K562 (cell line): ENCODE results near the gene TMEM151A. TPM values are rescaled to one million over a fixed set of nuclear protein-coding genes. Genes with fewer than 3 reads are reported as not detected.

Experiments
- ATF7 ChIP-seq: fragments of 450-650 bp; IDR thresholded peaks from 2 replicates; pipeline ENCODE4 v1.7.1; 2014; ENCODE audit warnings: mild to moderate bottlenecking, moderate library complexity
- CREB1 ChIP-seq, 2 experiments: sonication (generic) in 1 of 2; formaldehyde crosslinking in 1 of 2; IDR thresholded peaks; 2 replicates each; pipeline versions ENCODE4 v1.6.1 to v1.8.0; 2012 to 2022; ENCODE audit warnings: inconsistent platforms in 1 of 2, mild to moderate bottlenecking in 1 of 2, missing genetic modification reagents in 1 of 2, moderate library complexity in 1 of 2
- EGR1 ChIP-seq: fragments of 450-650 bp; conservative IDR thresholded peaks from 2 replicates; pipeline ENCODE4 v1.6.1; 2017; ENCODE audit warnings: mild to moderate bottlenecking
- FIP1L1 ChIP-seq: fragments of 200-400 bp; formaldehyde crosslinking; IDR thresholded peaks from 2 replicates; pipeline ENCODE4 v1.6.1; 2018; ENCODE audit warnings: mild to moderate bottlenecking, low read depth, low read length; ENCODE audit not compliant: poor library complexity, severe bottlenecking
- GABPA ChIP-seq: fragments of 200-800 bp; sonication (Bioruptor generic); conservative IDR thresholded peaks from 2 replicates; pipeline ENCODE4 v1.6.1; 2016; ENCODE audit warnings: low read depth, missing genetic modification characterization, missing compliant biosample characterization
- MEIS2 ChIP-seq: fragments of 450-650 bp; IDR thresholded peaks from 2 replicates; pipeline ENCODE4 v1.6.1; 2014; ENCODE audit warnings: mild to moderate bottlenecking; ENCODE audit not compliant: partially characterized antibody
- MNT ChIP-seq, 2 experiments: fragments of 450-650 bp; conservative IDR thresholded peaks; 2 replicates each; pipeline ENCODE4 v1.6.1; 2017; ENCODE audit warnings: mild to moderate bottlenecking in 2 of 2, moderate library complexity in 2 of 2
- NEUROD1 ChIP-seq: fragments of 150-350 bp; IDR thresholded peaks from 2 replicates; pipeline ENCODE4 v1.6.1; 2014; ENCODE audit warnings: borderline replicate concordance, low read length, low read depth; ENCODE audit not compliant: partially characterized antibody
- PRDM10 ChIP-seq: fragments of 450-650 bp; IDR thresholded peaks from 2 replicates; pipeline ENCODE4 v1.6.1; 2018; ENCODE audit not compliant: partially characterized antibody
- RBM22 ChIP-seq: fragments of 200-400 bp; formaldehyde crosslinking; IDR thresholded peaks from 2 replicates; pipeline ENCODE4 v1.6.1; 2018; ENCODE audit warnings: low read length, low read depth; ENCODE audit not compliant: poor library complexity, severe bottlenecking
- SETDB1 ChIP-seq: IDR thresholded peaks from one replicate; pipeline ENCODE4 v1.6.1; 2012; ENCODE audit warnings: low read length, control low read depth, inconsistent platforms
- TBP ChIP-seq: optimal IDR thresholded peaks from 2 replicates; pipeline ENCODE3; 2011; ENCODE audit warnings: low read depth, low read length, improper control_type of control experiment
- ZNF766 ChIP-seq: fragments of 200-800 bp; sonication (Bioruptor generic); conservative IDR thresholded peaks from 2 replicates; pipeline ENCODE4 v1.6.1; 2016; ENCODE audit warnings: missing genetic modification characterization, missing compliant biosample characterization
- polyA plus RNA-seq, 8 experiments: library from polyadenylated mRNA; depleted of rRNA in 4 of 8; stranded (reverse) in 5 of 8; unstranded in 3 of 8; fragments of >200 nt; fragmentation: Nextera tagmentation in 2 of 8; fragmentation: Illumina TruSeq in 1 of 8; extraction: Ambion mirVana in 2 of 8; extraction: Trizol in 1 of 8; gene quantifications; 2 replicates each; pipeline versions ENCODE4 v1.2.1 to v1.2.3, GENCODE V29; 2011 to 2014; ENCODE audit warnings: inconsistent platforms in 1 of 8, missing spikeins in 1 of 8
- total RNA-seq, 7 experiments: library from RNA; depleted of rRNA in 6 of 7; stranded (reverse); fragments of >200 nt in 6 of 7; fragmentation: Illumina TruSeq in 2 of 7; extraction: Trizol in 2 of 7; gene quantifications; 2 replicates each; pipeline versions ENCODE4 v1.2.1 to v1.2.3, GENCODE V29; 2011 to 2021; ENCODE audit warnings: low replicate concordance in 1 of 7
- TF ChIP-seq, protein P1 (sequence below): fragments of 450-650 bp; IDR thresholded peaks from 2 replicates; pipeline ENCODE4 v1.6.1; 2014; ENCODE audit warnings: low read depth, mild to moderate bottlenecking, moderate library complexity, borderline replicate concordance
- TF ChIP-seq, protein P2 (sequence below): fragments of 450-650 bp; conservative IDR thresholded peaks from 2 replicates; pipeline ENCODE4 v1.6.1; 2016; ENCODE audit warnings: missing genetic modification characterization, low read depth, mild to moderate bottlenecking, control low read depth, missing compliant biosample characterization
- TF ChIP-seq, protein P3 (sequence below): fragments of 450-650 bp; formaldehyde crosslinking; IDR thresholded peaks from 2 replicates; pipeline ENCODE4 v1.4.0; 2022; ENCODE audit warnings: missing genetic modification characterization

Gene TMEM151A
- total and polyA plus RNA-seq, 9 of the 15 experiments (the other 6 are each of a cell fraction or from before 2014, with no cell fraction given), result not detected

DNA sequence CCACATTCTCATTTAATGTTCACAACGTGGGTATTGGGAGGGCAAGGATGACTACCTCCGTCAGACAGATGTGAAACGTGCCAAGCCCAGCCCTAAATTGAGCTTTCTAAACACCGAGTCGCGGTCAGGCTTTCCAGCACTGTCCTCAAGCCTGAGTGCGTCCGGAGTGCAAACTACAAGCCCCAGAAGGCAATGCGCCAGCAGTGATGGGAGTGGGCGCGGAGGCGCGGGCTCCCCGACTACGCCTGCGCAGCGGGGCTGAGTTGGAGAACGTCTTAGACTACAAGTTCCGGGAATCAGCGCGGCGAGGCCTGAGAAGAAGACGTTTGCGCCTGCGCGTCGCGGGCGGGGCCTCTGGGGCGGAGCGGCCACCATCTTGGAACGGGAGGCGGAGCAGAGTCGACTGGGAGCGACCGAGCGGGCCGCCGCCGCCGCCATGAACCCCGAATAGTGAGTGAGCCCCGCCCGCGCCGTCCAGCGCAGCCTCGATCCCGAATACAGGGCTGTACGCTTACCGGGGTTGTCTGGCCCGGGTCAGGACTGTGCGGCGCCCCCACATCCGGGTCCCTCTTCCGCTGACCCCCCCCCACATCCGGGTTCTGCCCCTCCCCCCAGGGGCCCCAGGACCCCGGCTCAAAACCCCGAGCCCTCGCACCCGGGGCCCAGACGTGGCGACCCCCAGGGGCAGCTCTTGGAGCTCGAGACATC, 23.3 kb upstream of the TMEM151A start, which contains the start of gene RAB1B (continued):
- TF ChIP-seq, protein P1, sequence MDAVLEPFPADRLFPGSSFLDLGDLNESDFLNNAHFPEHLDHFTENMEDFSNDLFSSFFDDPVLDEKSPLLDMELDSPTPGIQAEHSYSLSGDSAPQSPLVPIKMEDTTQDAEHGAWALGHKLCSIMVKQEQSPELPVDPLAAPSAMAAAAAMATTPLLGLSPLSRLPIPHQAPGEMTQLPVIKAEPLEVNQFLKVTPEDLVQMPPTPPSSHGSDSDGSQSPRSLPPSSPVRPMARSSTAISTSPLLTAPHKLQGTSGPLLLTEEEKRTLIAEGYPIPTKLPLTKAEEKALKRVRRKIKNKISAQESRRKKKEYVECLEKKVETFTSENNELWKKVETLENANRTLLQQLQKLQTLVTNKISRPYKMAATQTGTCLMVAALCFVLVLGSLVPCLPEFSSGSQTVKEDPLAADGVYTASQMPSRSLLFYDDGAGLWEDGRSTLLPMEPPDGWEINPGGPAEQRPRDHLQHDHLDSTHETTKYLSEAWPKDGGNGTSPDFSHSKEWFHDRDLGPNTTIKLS, result peak; percentile 85; the same call in 1 of the 2 replicates
- TF ChIP-seq ATF7, result peak; percentile 47; the same call in 1 of the 2 replicates
- peak; percentile 87 for TF ChIP-seq EGR1
- TF ChIP-seq MEIS2, result peak; percentile 89
- peak; percentile 25 for TF ChIP-seq RBM22
- TF ChIP-seq SETDB1, result no peak
- peak; percentile 85 for TF ChIP-seq GABPA (tag)
- TF ChIP-seq TBP, result peak; percentile 58
- peak; percentile 76 for TF ChIP-seq PRDM10
- TF ChIP-seq, protein P2, sequence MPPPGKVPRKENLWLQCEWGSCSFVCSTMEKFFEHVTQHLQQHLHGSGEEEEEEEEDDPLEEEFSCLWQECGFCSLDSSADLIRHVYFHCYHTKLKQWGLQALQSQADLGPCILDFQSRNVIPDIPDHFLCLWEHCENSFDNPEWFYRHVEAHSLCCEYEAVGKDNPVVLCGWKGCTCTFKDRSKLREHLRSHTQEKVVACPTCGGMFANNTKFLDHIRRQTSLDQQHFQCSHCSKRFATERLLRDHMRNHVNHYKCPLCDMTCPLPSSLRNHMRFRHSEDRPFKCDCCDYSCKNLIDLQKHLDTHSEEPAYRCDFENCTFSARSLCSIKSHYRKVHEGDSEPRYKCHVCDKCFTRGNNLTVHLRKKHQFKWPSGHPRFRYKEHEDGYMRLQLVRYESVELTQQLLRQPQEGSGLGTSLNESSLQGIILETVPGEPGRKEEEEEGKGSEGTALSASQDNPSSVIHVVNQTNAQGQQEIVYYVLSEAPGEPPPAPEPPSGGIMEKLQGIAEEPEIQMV (tag), result peak; percentile 59; the same call in 1 of the 2 replicates
- TF ChIP-seq, protein P3, sequence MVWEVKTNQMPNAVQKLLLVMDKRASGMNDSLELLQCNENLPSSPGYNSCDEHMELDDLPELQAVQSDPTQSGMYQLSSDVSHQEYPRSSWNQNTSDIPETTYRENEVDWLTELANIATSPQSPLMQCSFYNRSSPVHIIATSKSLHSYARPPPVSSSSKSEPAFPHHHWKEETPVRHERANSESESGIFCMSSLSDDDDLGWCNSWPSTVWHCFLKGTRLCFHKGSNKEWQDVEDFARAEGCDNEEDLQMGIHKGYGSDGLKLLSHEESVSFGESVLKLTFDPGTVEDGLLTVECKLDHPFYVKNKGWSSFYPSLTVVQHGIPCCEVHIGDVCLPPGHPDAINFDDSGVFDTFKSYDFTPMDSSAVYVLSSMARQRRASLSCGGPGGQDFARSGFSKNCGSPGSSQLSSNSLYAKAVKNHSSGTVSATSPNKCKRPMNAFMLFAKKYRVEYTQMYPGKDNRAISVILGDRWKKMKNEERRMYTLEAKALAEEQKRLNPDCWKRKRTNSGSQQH (CRISPR knock-in tag), result no peak
- TF ChIP-seq MNT (conservative IDR thresholded peaks at IDR 0.05), result peak in 1 of 2 experiments; percentile 51; a peak in 2 of 4 replicates
- TF ChIP-seq FIP1L1, result peak; percentile 55
- TF ChIP-seq ZNF766 (CRISPR knock-in tag), result peak; percentile 44; the same call in 1 of the 2 replicates
- 0 out of 2 replicates have a peak, but pooled peaks have one; percentile 34 for TF ChIP-seq CREB1 (IDR thresholded peaks at IDR 0.05)
- peak; percentile 83 for TF ChIP-seq CREB1 (CRISPR knock-in tag; IDR thresholded peaks at IDR 0.05)
- peak; percentile 16 for TF ChIP-seq NEUROD1
